Prostate gland (tissue), 2 donors: ENCODE data around the gene TBC1D5.

Experiments
- CTCF ChIP-seq, 4 experiments: fragments of 200-600 bp in 2 of 4; fragments of 450-650 bp in 2 of 4; sonication (generic) in 2 of 4; IDR thresholded peaks; 1 replicate in 3 of 4; 2 replicates in 1 of 4; pipeline ENCODE4 v1.5.1; 2016 to 2019; ENCODE audit warnings: antibody characterized with exemption in 4 of 4, mild to moderate bottlenecking in 2 of 4, moderate library complexity in 2 of 4
- POLR2AphosphoS5 ChIP-seq: sonication (generic); formaldehyde crosslinking; IDR thresholded peaks from one replicate; pipeline ENCODE4 v1.6.1; 2017; ENCODE audit warnings: antibody characterized with exemption

- no peak for TF ChIP-seq CTCF (IDR thresholded peaks at IDR 0.05)
- TF ChIP-seq POLR2AphosphoS5: no peak
Observed at GRCh38 chr3:17672506-17672905, 69.9 kb downstream of the TBC1D5 start.
